ENCODE data around the gene VWA5B1.

- TF ChIP-seq CTCF (IDR thresholded peaks at IDR 0.05) = no peak
- TF ChIP-seq POLR2A (IDR thresholded peaks at IDR 0.05) = no peak
These were observed 61.4 kb downstream of the VWA5B1 start for GRCh38 chr1:20351911-20352701.

All from uterus (tissue), 2 donors.